K562 (cell line): ENCODE measurements around the gene ADARB2. TPM values are rescaled to one million over a fixed set of nuclear protein-coding genes. Genes with fewer than 3 reads are reported as not detected.

ENCODE experiments used
- ATAC-seq: fragments of 200-7000 bp; cut with Tn5 transposase; 3 replicates; pipeline ENCODE4 v1.9.1; 2020; ENCODE audit warnings: moderate library complexity
- BruUV-seq: library from RNA; stranded (reverse); fragments of 400-500 nt; replicated peaks from 2 replicates; lab custom pipeline; 2021; lab: Mats Ljungman, UMichigan
- CTCF ChIA-PET: fragments of 300-600 bp; formaldehyde crosslinking; extraction: SDS; loops from one replicate; lab custom pipeline; 2021; ENCODE audit warnings: low intra/inter-chr PET ratio; lab: Yijun Ruan, JAX
- POLR2A ChIA-PET: fragments of 300-600, 350-650 bp; sonication (Branson Sonifier 250); formaldehyde crosslinking; extraction: SDS; loops from one replicate; lab custom pipeline; 2021; ENCODE audit warnings: antibody characterized with exemption, inconsistent platforms; lab: Yijun Ruan, JAX
- DNase-seq, 4 experiments: peaks; one replicate each; pipeline versions ENCODE4 v3.0.0 to v3.0.0-alpha.2; 2011 to 2018; ENCODE audit warnings: low spot score in 3 of 4, mixed read lengths in 3 of 4; ENCODE audit errors: extremely low read depth in 1 of 4
- FAIRE-seq: peaks from 2 replicates; lab custom pipeline; 2011; peaks lifted over from hg19 to GRCh38; lab: Jason Lieb, UNC
- H2AFZ ChIP-seq: 2 replicates; pipeline ENCODE4 v1.6.0; 2011; ENCODE audit warnings: low read depth, low read length, control low read depth, inconsistent platforms
- H3K27ac ChIP-seq: fragments of 200-600 bp; 3 replicates; pipeline ENCODE4 v1.8.0; 2011; ENCODE audit warnings: low read depth, mild to moderate bottlenecking, control low read depth, inconsistent platforms, low read length, moderate library complexity, mixed read lengths; ENCODE audit errors: extremely low read depth
- H3K27me3 ChIP-seq, 2 experiments: fragments of 300-600 bp in 1 of 2; 2 replicates in 1 of 2; 3 replicates in 1 of 2; pipeline versions ENCODE4 v1.6.0 to v1.8.0; 2011; ENCODE audit warnings: inconsistent platforms in 2 of 2, low read length in 2 of 2, mild to moderate bottlenecking in 1 of 2, mixed read lengths in 1 of 2, moderate library complexity in 1 of 2; ENCODE audit not compliant: control insufficient read depth in 2 of 2, insufficient read depth in 2 of 2
- H3K36me3 ChIP-seq: fragments of 300-600 bp; 3 replicates; pipeline ENCODE4 v1.8.0; 2011; ENCODE audit warnings: mild to moderate bottlenecking, low read length, inconsistent platforms; ENCODE audit not compliant: control insufficient read depth, insufficient read depth
- H3K4me1 ChIP-seq, 2 experiments: fragments of 200-600 bp in 1 of 2; replicated peaks in 1 of 2; 2 replicates in 1 of 2; 3 replicates in 1 of 2; pipeline versions ENCODE4 v1.5.1 to v1.8.0; 2011; ENCODE audit warnings: inconsistent platforms in 2 of 2, low read length in 2 of 2, mild to moderate bottlenecking in 1 of 2, mixed read lengths in 1 of 2, moderate library complexity in 1 of 2; ENCODE audit not compliant: control insufficient read depth in 2 of 2, insufficient read depth in 2 of 2
- H3K4me2 ChIP-seq: 2 replicates; pipeline ENCODE4 v1.6.1; 2011; ENCODE audit warnings: low read length, control low read depth, inconsistent platforms, mixed read lengths; ENCODE audit not compliant: insufficient read depth
- H3K4me3 ChIP-seq: fragments of 200-600 bp; sonication (generic), shearing (Covaris generic); 2 replicates; pipeline ENCODE4 v1.5.1; 2016; ENCODE audit warnings: control low read depth, inconsistent platforms
- H3K79me2 ChIP-seq: fragments of 200-600 bp; 3 replicates; pipeline ENCODE4 v1.8.0; 2011; ENCODE audit warnings: low read length, inconsistent platforms; ENCODE audit not compliant: control insufficient read depth, insufficient read depth
- H3K9ac ChIP-seq, 2 experiments: 2 replicates each; pipeline versions ENCODE4 v1.6.0 to v1.6.1; 2011; ENCODE audit warnings: low read depth in 2 of 2, low read length in 2 of 2, control low read depth in 1 of 2, inconsistent platforms in 1 of 2, mild to moderate bottlenecking in 1 of 2, mixed read lengths in 1 of 2; ENCODE audit not compliant: insufficient read depth in 1 of 2
- H3K9me1 ChIP-seq: one replicate; pipeline ENCODE4 v1.6.0; 2011; ENCODE audit warnings: inconsistent platforms, mild to moderate bottlenecking, low read length, moderate library complexity; ENCODE audit not compliant: control insufficient read depth, insufficient read depth
- H3K9me3 ChIP-seq: replicated peaks from 2 replicates; pipeline ENCODE4 v1.5.1; 2011; ENCODE audit warnings: low read depth, low read length, inconsistent platforms; ENCODE audit not compliant: control insufficient read depth, insufficient read depth
- H4K20me1 ChIP-seq: replicated peaks from 2 replicates; pipeline ENCODE4 v1.6.1; 2011; ENCODE audit warnings: low read length, inconsistent platforms, mixed read lengths; ENCODE audit not compliant: control insufficient read depth, insufficient read depth
- BCOR ChIP-seq: fragments of 450-650 bp; IDR thresholded peaks from 2 replicates; pipeline ENCODE4 v1.6.1; 2016
- CC2D1A ChIP-seq: fragments of 450-650 bp; IDR thresholded peaks from 2 replicates; pipeline ENCODE4 v1.6.1; 2017; ENCODE audit warnings: mild to moderate bottlenecking
- CSDE1 ChIP-seq, 2 experiments: fragments of 450-650 bp; IDR thresholded peaks; 2 replicates each; pipeline ENCODE4 v1.6.1; 2016; ENCODE audit warnings: mild to moderate bottlenecking in 1 of 2
- FOSL1 ChIP-seq: fragments of 200-800 bp; sonication (Bioruptor generic); conservative IDR thresholded peaks from 2 replicates; pipeline ENCODE4 v1.6.1; 2016; ENCODE audit warnings: missing genetic modification characterization, missing compliant biosample characterization
- GTF2E2 ChIP-seq: fragments of 200-800 bp; sonication (Bioruptor generic); IDR thresholded peaks from 2 replicates; pipeline ENCODE4 v1.6.1; 2016; ENCODE audit warnings: missing genetic modification characterization, missing compliant biosample characterization
- GTF2F1 ChIP-seq: IDR thresholded peaks from 2 replicates; pipeline ENCODE4 v1.6.1; 2011; ENCODE audit warnings: low read depth, low read length, improper control_type of control experiment
- HNRNPH1 ChIP-seq: fragments of 200-400 bp; formaldehyde crosslinking; optimal IDR thresholded peaks from 2 replicates; pipeline ENCODE3; 2017; ENCODE audit warnings: low read depth, mild to moderate bottlenecking, low read length, moderate library complexity
- NCOA2 ChIP-seq, 2 experiments: fragments of 450-650 bp; IDR thresholded peaks; 2 replicates each; pipeline ENCODE4 v1.6.1; 2018; ENCODE audit warnings: mild to moderate bottlenecking in 2 of 2, moderate library complexity in 1 of 2; ENCODE audit not compliant: partially characterized antibody in 2 of 2
- POLR2G ChIP-seq: fragments of 200-400 bp; formaldehyde crosslinking; IDR thresholded peaks from 2 replicates; pipeline ENCODE4 v1.6.1; 2017; ENCODE audit warnings: low read depth, mild to moderate bottlenecking, antibody characterized with exemption, low read length, moderate library complexity
- POLR3A ChIP-seq: IDR thresholded peaks from 2 replicates; pipeline ENCODE4 v1.6.1; 2011; ENCODE audit warnings: borderline replicate concordance, mild to moderate bottlenecking, moderate library complexity; ENCODE audit not compliant: insufficient read length, insufficient read depth; ENCODE audit errors: extremely low read depth
- RBM17 ChIP-seq: fragments of 200-400 bp; formaldehyde crosslinking; IDR thresholded peaks from 2 replicates; pipeline ENCODE4 v1.6.1; 2017; ENCODE audit warnings: low read depth, mild to moderate bottlenecking, low read length, borderline replicate concordance
- RBM39 ChIP-seq: fragments of 200-400 bp; formaldehyde crosslinking; optimal IDR thresholded peaks from 2 replicates; pipeline ENCODE3; 2018; ENCODE audit warnings: low read depth, low read length
- SMARCE1 ChIP-seq: fragments of 450-650 bp; IDR thresholded peaks from 2 replicates; pipeline ENCODE4 v1.7.1; 2016; ENCODE audit warnings: mild to moderate bottlenecking
- SNRNP70 ChIP-seq: fragments of 200-400 bp; formaldehyde crosslinking; optimal IDR thresholded peaks from 2 replicates; pipeline ENCODE3; 2017; ENCODE audit warnings: low read depth, low read length
- TRIM28 ChIP-seq: fragments of 450-650 bp; IDR thresholded peaks from 2 replicates; pipeline ENCODE4 v1.6.1; 2017
- XRCC3 ChIP-seq: fragments of 450-650 bp; IDR thresholded peaks from 2 replicates; pipeline ENCODE4 v1.6.1; 2017; ENCODE audit warnings: mild to moderate bottlenecking, moderate library complexity
- ZNF140 ChIP-seq: fragments of 250-450 bp; sonication (Bioruptor Pico); IDR thresholded peaks from 2 replicates; pipeline ENCODE4 v1.8.0; 2021; ENCODE audit warnings: moderate library complexity, mild to moderate bottlenecking, inconsistent platforms
- ZNF644 ChIP-seq: fragments of 200-800 bp; sonication (Bioruptor generic); IDR thresholded peaks from 2 replicates; pipeline ENCODE4 v1.6.1; 2016; ENCODE audit warnings: low read depth, missing genetic modification characterization, missing compliant biosample characterization
- WGBS: fragments of 100-300 bp; shearing (Covaris generic); methylation state at CpG from one replicate; pipeline ENCODE4 v1.1.6; 2016; ENCODE audit warnings: low coverage, mixed read lengths; ENCODE audit not compliant: insufficient coverage; ENCODE audit errors: missing lambda C conversion rate; 5-methylcytosine and 5-hydroxymethylcytosine counted together
- in situ Hi-C: fragments of 300-500 bp; cut with MboI; formaldehyde crosslinking; loops from 4 replicates; pipeline ENCODE4 v1.15.0; 2018; ENCODE audit warnings: inconsistent platforms, mixed read lengths
- intact Hi-C: fragments of 100-400 bp; cut with micrococcal nuclease; formaldehyde crosslinking; loops from 2 replicates; pipeline ENCODE4 v1.14.2; 2022
- polyA plus RNA-seq, 8 experiments: library from polyadenylated mRNA; depleted of rRNA in 4 of 8; stranded (reverse) in 5 of 8; unstranded in 3 of 8; fragments of >200 nt; fragmentation: Nextera tagmentation in 2 of 8; fragmentation: Illumina TruSeq in 1 of 8; extraction: Ambion mirVana in 2 of 8; extraction: Trizol in 1 of 8; gene quantifications; 2 replicates each; pipeline versions ENCODE4 v1.2.1 to v1.2.3, GENCODE V29; 2011 to 2014; ENCODE audit warnings: inconsistent platforms in 1 of 8, missing spikeins in 1 of 8
- total RNA-seq, 7 experiments: library from RNA; depleted of rRNA in 6 of 7; stranded (reverse); fragments of >200 nt in 6 of 7; fragmentation: Illumina TruSeq in 2 of 7; extraction: Trizol in 2 of 7; gene quantifications; 2 replicates each; pipeline versions ENCODE4 v1.2.1 to v1.2.3, GENCODE V29; 2011 to 2021; ENCODE audit warnings: low replicate concordance in 1 of 7
- TF ChIP-seq, protein P1 (sequence below): conservative IDR thresholded peaks from 2 replicates; pipeline ENCODE4 v1.6.1; 2011; ENCODE audit warnings: low read depth, mild to moderate bottlenecking, low read length; ENCODE audit not compliant: control insufficient read depth
- TF ChIP-seq, protein P2 (sequence below): fragments of 450-650 bp; IDR thresholded peaks from 2 replicates; pipeline ENCODE4 v1.7.0; 2016; ENCODE audit warnings: borderline replicate concordance

The ADARB2 gene
- total and polyA plus RNA-seq, 9 of the 15 experiments (the other 6 are each of a cell fraction or from before 2014, with no cell fraction given): not detected

DNA sequence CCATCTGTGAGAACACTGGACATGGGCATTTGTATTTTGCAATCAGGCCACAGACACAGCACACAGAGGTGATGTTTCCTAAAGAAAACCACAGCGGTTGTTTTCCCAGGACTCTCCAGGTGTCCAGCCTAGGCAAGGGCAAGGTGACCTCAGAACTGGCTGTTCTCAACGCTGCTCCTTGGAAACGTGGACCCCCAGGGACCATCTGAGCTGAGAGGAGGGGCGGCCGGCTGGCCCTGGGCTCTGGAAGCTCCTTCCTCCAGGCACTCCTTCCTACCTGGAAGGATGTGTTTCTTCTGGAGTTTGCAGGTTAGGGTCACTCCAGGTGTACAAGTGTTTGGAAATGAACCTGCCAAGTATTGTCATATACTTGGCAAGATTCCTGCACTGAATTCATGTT lies 103.1 kb downstream of the ADARB2 start:
- no peak for ATAC-seq
- Histone ChIP-seq H3K79me2 (no peaks in the 10 kb centered on the region), H3K9me3 (no peaks in the 10 kb centered on the region), H3K27me3 (peaks cover 2 to 31% of the 10 kb centered on the region in 2 experiments; a peak in 4 of 5 replicates), H4K20me1 (peaks cover 4% of the 10 kb centered on the region; the same call in 1 of the 2 replicates), H3K4me2 (no peak overlapping the region), H3K9me1 (no peaks in the 10 kb centered on the region), H3K4me1 (no peaks in the 10 kb centered on the region), H3K27ac (no peak overlapping the region), H3K4me3 (no peak overlapping the region), H3K36me3 (no peaks in the 10 kb centered on the region), H2AFZ (no peak overlapping the region), H3K9ac (no peak overlapping the region)
- POLR2A ChIA-PET: interaction anchor here (0.6 kb wide), 1 partner anchor 17 kb away, joined by 4 read pairs; no protein-coding TSS in a partner anchor
- intact Hi-C loops (no loop called here), in situ Hi-C loops (no loop called here)
- 6% methylated on average over 5 of the region's 5 CpGs for WGBS
- TF ChIP-seq SMARCE1: no peak
- TF ChIP-seq FOSL1 (tag): no peak
- no peak for TF ChIP-seq POLR2G
- TF ChIP-seq BCOR: no peak
- no peak for TF ChIP-seq CSDE1 (IDR thresholded peaks at IDR 0.05)
- no peak for TF ChIP-seq TRIM28
- TF ChIP-seq POLR3A: no peak
- TF ChIP-seq NCOA2 (IDR thresholded peaks at IDR 0.05; ENCODE audit: partially characterized antibody in 2 of 2): no peak
- no peak for TF ChIP-seq RBM39
- no peak for TF ChIP-seq RBM17
- TF ChIP-seq, protein P1, sequence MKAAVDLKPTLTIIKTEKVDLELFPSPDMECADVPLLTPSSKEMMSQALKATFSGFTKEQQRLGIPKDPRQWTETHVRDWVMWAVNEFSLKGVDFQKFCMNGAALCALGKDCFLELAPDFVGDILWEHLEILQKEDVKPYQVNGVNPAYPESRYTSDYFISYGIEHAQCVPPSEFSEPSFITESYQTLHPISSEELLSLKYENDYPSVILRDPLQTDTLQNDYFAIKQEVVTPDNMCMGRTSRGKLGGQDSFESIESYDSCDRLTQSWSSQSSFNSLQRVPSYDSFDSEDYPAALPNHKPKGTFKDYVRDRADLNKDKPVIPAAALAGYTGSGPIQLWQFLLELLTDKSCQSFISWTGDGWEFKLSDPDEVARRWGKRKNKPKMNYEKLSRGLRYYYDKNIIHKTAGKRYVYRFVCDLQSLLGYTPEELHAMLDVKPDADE: no peak
- no peak for TF ChIP-seq GTF2F1
- TF ChIP-seq ZNF140 (CRISPR knock-in tag): no peak
- no peak for TF ChIP-seq ZNF644 (tag)
- no peak for TF ChIP-seq SNRNP70
- no peak for TF ChIP-seq XRCC3
- TF ChIP-seq, protein P2, sequence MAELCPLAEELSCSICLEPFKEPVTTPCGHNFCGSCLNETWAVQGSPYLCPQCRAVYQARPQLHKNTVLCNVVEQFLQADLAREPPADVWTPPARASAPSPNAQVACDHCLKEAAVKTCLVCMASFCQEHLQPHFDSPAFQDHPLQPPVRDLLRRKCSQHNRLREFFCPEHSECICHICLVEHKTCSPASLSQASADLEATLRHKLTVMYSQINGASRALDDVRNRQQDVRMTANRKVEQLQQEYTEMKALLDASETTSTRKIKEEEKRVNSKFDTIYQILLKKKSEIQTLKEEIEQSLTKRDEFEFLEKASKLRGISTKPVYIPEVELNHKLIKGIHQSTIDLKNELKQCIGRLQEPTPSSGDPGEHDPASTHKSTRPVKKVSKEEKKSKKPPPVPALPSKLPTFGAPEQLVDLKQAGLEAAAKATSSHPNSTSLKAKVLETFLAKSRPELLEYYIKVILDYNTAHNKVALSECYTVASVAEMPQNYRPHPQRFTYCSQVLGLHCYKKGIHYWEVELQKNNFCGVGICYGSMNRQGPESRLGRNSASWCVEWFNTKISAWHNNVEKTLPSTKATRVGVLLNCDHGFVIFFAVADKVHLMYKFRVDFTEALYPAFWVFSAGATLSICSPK: no peak
- TF ChIP-seq CC2D1A: no peak
- no peak for TF ChIP-seq GTF2E2 (tag)
- no peak for TF ChIP-seq HNRNPH1
- BruUV-seq: no TSS peak
- CTCF ChIA-PET: no interaction called here
- DNase-seq: no peak
- no peak for FAIRE-seq
